Neural progenitor cell (in vitro differentiated cells): ENCODE data around the gene WDR93. TPM values are rescaled to one million over a fixed set of nuclear protein-coding genes. Genes with fewer than 3 reads are reported as not detected.

Experiments
- DNase-seq: peaks from one replicate; pipeline ENCODE4 v3.0.0-alpha.2; 2016; ENCODE audit warnings: low spot score
- H2AFZ ChIP-seq: fragments of 200-600 bp; sonication (generic); replicated peaks from 2 replicates; pipeline ENCODE4 v1.6.1; 2016; ENCODE audit warnings: antibody characterized with exemption
- H3F3A ChIP-seq: fragments of 200-600 bp; sonication (generic); 2 replicates; pipeline ENCODE4 v1.6.1; 2016; ENCODE audit warnings: antibody characterized with exemption, low read depth
- H3K27ac ChIP-seq: fragments of 200-600 bp; sonication (generic); 2 replicates; pipeline ENCODE4 v1.5.1; 2016; ENCODE audit warnings: mild to moderate bottlenecking
- H3K27me3 ChIP-seq: fragments of 200-600 bp; sonication (generic); 2 replicates; pipeline ENCODE4 v1.6.1; 2016; ENCODE audit warnings: mild to moderate bottlenecking, moderate library complexity
- H3K36me3 ChIP-seq: fragments of 200-600 bp; sonication (generic); 2 replicates; pipeline ENCODE4 v1.5.1; 2016
- H3K4me1 ChIP-seq: fragments of 200-600 bp; sonication (generic); 2 replicates; pipeline ENCODE4 v1.6.1; 2016; ENCODE audit warnings: mixed run types
- H3K4me2 ChIP-seq: fragments of 200-600 bp; sonication (generic); 2 replicates; pipeline ENCODE4 v1.6.1; 2016
- H3K4me3 ChIP-seq: fragments of 200-600 bp; sonication (generic); 2 replicates; pipeline ENCODE4 v1.5.1; 2016
- H3K79me2 ChIP-seq: fragments of 200-600 bp; sonication (generic); 2 replicates; pipeline ENCODE4 v1.6.1; 2016; ENCODE audit warnings: low read depth
- H3K9ac ChIP-seq: fragments of 200-600 bp; sonication (generic); 2 replicates; pipeline ENCODE4 v1.6.1; 2016
- H3K9me3 ChIP-seq: fragments of 200-600 bp; sonication (generic); 2 replicates; pipeline ENCODE4 v1.5.1; 2016; ENCODE audit warnings: low read depth
- H4K20me1 ChIP-seq: fragments of 200-600 bp; sonication (generic); 2 replicates; pipeline ENCODE4 v1.6.1; 2016; ENCODE audit warnings: low read depth
- H3K27ac Mint-ChIP-seq: 3 replicates; pipeline ENCODE4 v1.8.0; 2021; ENCODE audit warnings: mixed read lengths
- H3K27me3 Mint-ChIP-seq: 2 replicates; pipeline ENCODE4 v1.8.0; 2022; ENCODE audit warnings: low read depth, mild to moderate bottlenecking, inconsistent platforms, moderate library complexity, mixed read lengths; ENCODE audit not compliant: insufficient read depth
- H3K36me3 Mint-ChIP-seq: 3 replicates; pipeline ENCODE4 v1.8.0; 2021; ENCODE audit warnings: mixed read lengths
- H3K4me1 Mint-ChIP-seq: 3 replicates; pipeline ENCODE4 v1.8.0; 2021; ENCODE audit warnings: mixed read lengths
- H3K4me3 Mint-ChIP-seq: 3 replicates; pipeline ENCODE4 v1.8.0; 2021; ENCODE audit warnings: mild to moderate bottlenecking, moderate library complexity, mixed read lengths
- H3K9me3 Mint-ChIP-seq: 3 replicates; pipeline ENCODE4 v1.8.0; 2020; ENCODE audit warnings: mixed read lengths
- CTCF ChIP-seq: fragments of 200-600 bp; sonication (generic); IDR thresholded peaks from 2 replicates; pipeline ENCODE4 v1.5.1; 2017; ENCODE audit warnings: antibody characterized with exemption, mild to moderate bottlenecking
- EZH2 ChIP-seq: fragments of 200-600 bp; sonication (generic); IDR thresholded peaks from 2 replicates; pipeline ENCODE4 v1.6.1; 2017; ENCODE audit warnings: antibody characterized with exemption, mild to moderate bottlenecking, moderate library complexity
- EZH2phosphoT487 ChIP-seq: fragments of 200-600 bp; sonication (generic); IDR thresholded peaks from 2 replicates; pipeline ENCODE4 v1.6.1; 2017; ENCODE audit warnings: antibody characterized with exemption
- total RNA-seq: library from RNA; depleted of rRNA; stranded (reverse); fragments of >200 nt; gene quantifications from 2 replicates; pipeline ENCODE4 v1.2.3, GENCODE V29; 2015; ENCODE audit warnings: low replicate concordance

The WDR93 gene
- total RNA-seq, 1 donor from 2014 or later = 0.51 TPM

GRCh38 chr15:89760303-89761008, 69.8 kb downstream of the WDR93 start:
- no peaks in the 10 kb centered on the region for H3K4me1 ChIP-seq
- H3K9me3 ChIP-seq = no peaks in the 10 kb centered on the region
- peak; percentile 97 for TF ChIP-seq CTCF
- no peak for TF ChIP-seq EZH2
- H3F3A ChIP-seq = no peaks in the 10 kb centered on the region
- H3K4me1 Mint-ChIP-seq = no peaks in the 10 kb centered on the region
- H3K27me3 ChIP-seq = peaks cover 2% of the 10 kb centered on the region
- no peak overlapping the region for H3K27ac ChIP-seq
- no peak overlapping the region for H3K4me2 ChIP-seq
- H3K4me3 ChIP-seq = no peak overlapping the region
- peak; percentile 82 for DNase-seq
- no peaks in the 10 kb centered on the region for H3K9me3 Mint-ChIP-seq
- no peak overlapping the region for H3K27ac Mint-ChIP-seq
- no peaks in the 10 kb centered on the region for H3K36me3 Mint-ChIP-seq
- H3K9ac ChIP-seq = no peak overlapping the region
- no peaks in the 10 kb centered on the region for H3K36me3 ChIP-seq
- H3K4me3 Mint-ChIP-seq = no peak overlapping the region
- no peaks in the 10 kb centered on the region for H4K20me1 ChIP-seq
- H3K79me2 ChIP-seq = no peaks in the 10 kb centered on the region
- H2AFZ ChIP-seq = peak overlapping the region; percentile 28
- peaks cover 8% of the 10 kb centered on the region for H3K27me3 Mint-ChIP-seq

GRCh38 chr15:89761009-89761831, 70.6 kb downstream of the WDR93 start:
- Histone ChIP-seq H3K9ac (no peak overlapping the region), H3K27ac (no peak overlapping the region), H3F3A (no peaks in the 10 kb centered on the region), H3K4me2 (no peak overlapping the region), H3K36me3 (no peaks in the 10 kb centered on the region), H3K27me3 (no peaks in the 10 kb centered on the region), H3K4me1 (no peaks in the 10 kb centered on the region), H2AFZ (no peak overlapping the region), H3K4me3 (no peak overlapping the region), H4K20me1 (no peaks in the 10 kb centered on the region), H3K9me3 (no peaks in the 10 kb centered on the region), H3K79me2 (no peaks in the 10 kb centered on the region)
- Mint-ChIP-seq H3K27me3 (peaks cover 8% of the 10 kb centered on the region), H3K4me1 (no peaks in the 10 kb centered on the region), H3K4me3 (no peak overlapping the region), H3K9me3 (no peaks in the 10 kb centered on the region), H3K36me3 (no peaks in the 10 kb centered on the region), H3K27ac (no peak overlapping the region)
- DNase-seq = no peak
- no peak for TF ChIP-seq CTCF
- TF ChIP-seq EZH2 = no peak

GRCh38 chr15:89761929-89762328, 71.3 kb downstream of the WDR93 start:
- DNase-seq = no peak
- Histone ChIP-seq H2AFZ (no peak overlapping the region), H3K4me1 (no peaks in the 10 kb centered on the region), H3K36me3 (no peaks in the 10 kb centered on the region), H3K9me3 (no peaks in the 10 kb centered on the region), H3K9ac (no peak overlapping the region), H3F3A (no peaks in the 10 kb centered on the region), H3K4me3 (no peak overlapping the region), H3K27me3 (no peaks in the 10 kb centered on the region), H3K4me2 (no peak overlapping the region), H3K27ac (no peak overlapping the region), H4K20me1 (no peaks in the 10 kb centered on the region), H3K79me2 (no peaks in the 10 kb centered on the region)
- Mint-ChIP-seq H3K27ac (no peak overlapping the region), H3K9me3 (no peaks in the 10 kb centered on the region), H3K4me3 (no peak overlapping the region), H3K4me1 (no peaks in the 10 kb centered on the region), H3K27me3 (peaks cover 12% of the 10 kb centered on the region), H3K36me3 (no peaks in the 10 kb centered on the region)
- TF ChIP-seq CTCF = no peak
- TF ChIP-seq EZH2 = no peak
- no peak for TF ChIP-seq EZH2phosphoT487
